ENCODE data around the gene TTLL5. TPM values are rescaled to one million over a fixed set of nuclear protein-coding genes. Genes with fewer than 3 reads are reported as not detected.

The TTLL5 gene
- total RNA-seq, 3 donors from 2014 or later (not counting 1 experiment from before 2014, with no cell fraction given) = 27.1 to 34.3 (median 32.5) TPM

DNA sequence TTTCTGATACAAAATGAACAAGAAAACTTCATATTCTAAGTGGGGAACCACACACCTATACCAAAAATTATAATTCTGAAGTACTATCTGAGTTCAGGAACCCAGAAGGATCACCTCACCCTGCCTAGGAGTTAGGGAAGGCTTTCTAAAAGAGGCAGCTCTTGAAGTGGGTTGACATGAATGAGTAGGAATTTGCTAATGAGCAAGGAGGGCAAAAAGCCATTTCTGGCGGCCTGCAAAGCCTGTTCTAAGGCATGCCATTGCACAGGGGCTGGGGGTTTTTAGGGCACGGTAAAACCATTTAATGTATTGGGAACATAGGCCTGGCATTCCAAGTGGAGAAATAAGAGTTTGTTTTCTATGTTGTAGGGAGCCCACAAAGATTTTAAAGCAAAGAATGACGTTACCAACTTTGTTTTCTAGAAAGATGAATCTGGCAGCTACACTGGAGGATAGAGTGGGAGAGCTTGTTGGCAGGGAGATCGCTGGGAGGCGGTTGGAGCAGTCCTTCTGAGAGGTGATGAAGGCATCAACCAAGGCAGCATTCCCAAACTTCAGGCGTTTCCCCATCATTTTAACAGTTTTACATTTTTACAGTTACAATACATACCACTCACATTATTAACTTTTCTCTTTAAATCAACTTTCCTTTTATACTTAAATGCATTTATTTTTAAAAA, 338.6 kb downstream of the TTLL5 start:
- Histone ChIP-seq H3K27me3 (ENCODE audit: control insufficient read depth, insufficient read depth, low read length) (no peaks in the 10 kb centered on the region), H3K4me1 (ENCODE audit: control insufficient read depth, insufficient read depth, low read length) (no peaks in the 10 kb centered on the region), H3K9me3 (ENCODE audit: control insufficient read depth, insufficient read depth, low read length) (no peaks in the 10 kb centered on the region), H3K36me3 (ENCODE audit: control insufficient read depth, insufficient read depth, low read length) (peaks cover 15% of the 10 kb centered on the region), H3K4me3 (ENCODE audit: low read length) (no peak overlapping the region), H3K27ac (ENCODE audit: low read length) (no peak overlapping the region)
- H3K4me3 Mint-ChIP-seq = no peak overlapping the region
- peaks cover 20% of the 10 kb centered on the region for H3K36me3 Mint-ChIP-seq
- no peak for ATAC-seq
- intact Hi-C loops (cut with micrococcal nuclease) = no loop called here
- H3K27ac Mint-ChIP-seq = no peak overlapping the region
- WGBS (ENCODE audit: insufficient coverage) = 94% methylated on average over 6 of the region's 6 CpGs
- no peaks in the 10 kb centered on the region for H3K4me1 Mint-ChIP-seq
- peaks cover 0 to 3% of the 10 kb centered on the region in 2 donors for H3K9me3 Mint-ChIP-seq
- no peaks in the 10 kb centered on the region for H3K27me3 Mint-ChIP-seq (ENCODE audit: low read depth in 2 of 2)
- TF ChIP-seq CTCF (IDR thresholded peaks at IDR 0.05) = no peak
- no peak for DNase-seq

GRCh38 chr14:76002383-76002782, 341.3 kb downstream of the TTLL5 start:
- Histone ChIP-seq H3K4me1 (ENCODE audit: control insufficient read depth, insufficient read depth, low read length) (no peaks in the 10 kb centered on the region), H3K4me3 (ENCODE audit: low read length) (no peak overlapping the region), H3K36me3 (ENCODE audit: control insufficient read depth, insufficient read depth, low read length) (peaks cover 14% of the 10 kb centered on the region), H3K27ac (ENCODE audit: low read length) (no peak overlapping the region), H3K9me3 (ENCODE audit: control insufficient read depth, insufficient read depth, low read length) (no peaks in the 10 kb centered on the region), H3K27me3 (ENCODE audit: control insufficient read depth, insufficient read depth, low read length) (no peaks in the 10 kb centered on the region)
- 88% methylated on average over 1 of the region's 1 CpG for WGBS (ENCODE audit: insufficient coverage)
- H3K27me3 Mint-ChIP-seq (ENCODE audit: low read depth in 2 of 2) = no peaks in the 10 kb centered on the region
- no peaks in the 10 kb centered on the region for H3K4me1 Mint-ChIP-seq
- H3K9me3 Mint-ChIP-seq = peaks cover 0 to 3% of the 10 kb centered on the region in 2 donors
- H3K36me3 Mint-ChIP-seq = peaks cover 22% of the 10 kb centered on the region
- TF ChIP-seq CTCF (IDR thresholded peaks at IDR 0.05) = no peak
- no peak overlapping the region for H3K27ac Mint-ChIP-seq
- DNase-seq = no peak
- no peak for ATAC-seq
- no peak overlapping the region for H3K4me3 Mint-ChIP-seq
- intact Hi-C loops (cut with micrococcal nuclease) = no loop called here

Other genes starting within 250 kb of the TTLL5 start
- gene JDP2, start 233.2 kb upstream of the TTLL5 start, total RNA-seq = 10 to 100 TPM in 1 of 3 donors, 1 to 10 TPM in 2; 1.9 to 10.5 (median 3.2) TPM
- gene BATF, start 138.8 kb upstream of the TTLL5 start, total RNA-seq = 10 to 100 TPM; 12.6 to 32.5 (median 21.4) TPM
- gene FLVCR2, start 82.6 kb upstream of the TTLL5 start, total RNA-seq = 1 to 10 TPM; 1.4 to 4.8 (median 2.1) TPM
- gene ERG28, start 370 bp upstream of the TTLL5 start, total RNA-seq = 10 to 100 TPM; 10.5 to 11.1 (median 10.9) TPM

Data from natural killer cell (primary cell).